ENCODE measurements around the gene RABGGTA. TPM values are rescaled to one million over a fixed set of nuclear protein-coding genes. Genes with fewer than 3 reads are reported as not detected.

Gene RABGGTA
- 100 to 1,000 TPM in 4 of 5 donors, 10 to 100 TPM in 1; 16.0 to 230 (median 187) TPM for total RNA-seq
- polyA plus RNA-seq: 10 to 100 TPM; 33.8 to 68.4 (median 41.9) TPM
- long read RNA-seq, donor 1, partial matches to known transcripts: 0 of 2 reads
- long read RNA-seq, donor 1, other reads (novel, unspliced or antisense): 0 of 2 reads
- long read RNA-seq, donor 2, partial matches to known transcripts: 0 of 1 reads
- long read RNA-seq, donor 2, other reads (novel, unspliced or antisense): 0 of 1 reads
- long read RNA-seq, donor 3, partial matches to known transcripts: 0 of 3 reads
- long read RNA-seq, donor 3, other reads (novel, unspliced or antisense): 0 of 3 reads
- long read RNA-seq, donor 4: 0 reads
- long read RNA-seq, donor 5, partial matches to known transcripts: 0 of 1 reads
- long read RNA-seq, donor 5, other reads (novel, unspliced or antisense): 0 of 1 reads
- long read RNA-seq, donor 6, partial matches to known transcripts: 0 of 8 reads
- long read RNA-seq, donor 6, other reads (novel, unspliced or antisense): 0 of 8 reads
- long read RNA-seq, donor 7, partial matches to known transcripts: 0 of 1 reads
- long read RNA-seq, donor 7, other reads (novel, unspliced or antisense): 0 of 1 reads
- long read RNA-seq, donor 8, partial matches to known transcripts: 0 of 3 reads
- long read RNA-seq, donor 8, other reads (novel, unspliced or antisense): 0 of 3 reads
- long read RNA-seq, donor 9, partial matches to known transcripts: 0 of 1 reads
- long read RNA-seq, donor 9, other reads (novel, unspliced or antisense): 0 of 1 reads
- long read RNA-seq, donor 10, partial matches to known transcripts: 0 of 2 reads
- long read RNA-seq, donor 10, other reads (novel, unspliced or antisense): 0 of 2 reads

DNA sequence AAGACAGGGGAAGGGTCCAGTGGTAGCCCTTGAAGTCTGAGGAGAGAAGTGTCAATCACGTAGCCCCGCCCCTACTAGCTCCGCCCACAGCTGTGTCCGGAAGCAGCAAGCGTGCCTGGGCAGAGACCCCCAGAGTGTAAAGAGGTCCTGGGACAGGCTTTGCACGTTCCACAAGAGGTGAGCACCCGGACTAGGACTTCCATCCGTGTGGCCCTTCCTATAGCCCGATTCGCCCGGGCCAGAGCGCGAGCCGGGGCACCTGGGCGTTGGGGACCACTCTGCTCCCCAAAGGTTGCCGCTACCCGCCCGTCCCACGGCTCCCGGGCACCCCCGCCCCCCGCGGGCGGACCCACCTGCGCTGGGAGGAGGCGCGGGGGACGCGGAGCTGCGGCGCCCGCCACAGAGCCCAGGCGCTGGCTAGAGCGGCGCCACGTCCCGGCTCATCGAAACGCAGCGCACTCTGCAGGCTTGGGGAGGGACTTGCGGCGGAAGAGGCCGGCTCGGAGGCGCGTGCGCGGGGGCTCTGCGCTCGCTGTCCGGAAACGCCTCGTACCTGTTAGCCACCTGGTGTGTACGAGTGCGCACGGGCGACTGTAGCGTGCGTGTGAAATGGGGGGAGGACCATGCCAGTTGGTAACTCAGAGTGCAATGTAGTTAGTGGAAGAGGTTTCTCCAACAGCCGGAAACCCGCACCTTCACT is at the start of gene RABGGTA:
TSS of gene RABGGTA (minus strand) at position 464 of the 700 bp plus-strand sequence. CDS start 482 bp downstream, outside the sequence.
- DNase-seq: peak; percentile 90 to 98
- intact Hi-C loops (cut with DNase I; ENCODE audit: low total_unique reads): no loop called here
- Histone ChIP-seq H3K4me3 (peak within 1 kb of the TSS; percentile 60 to 99 (median 77)), H3K4me1 (peaks cover 9 to 54% (median 26%) of the 10 kb centered on the region in 4 donors), H3K9me3 (no peaks in the 10 kb centered on the region), H3K27ac (peak within 1 kb of the TSS; percentile 91 to 99 (median 98)), H3K27me3 (no peaks in the 10 kb centered on the region), H3K36me3 (peaks cover 28 to 39% (median 37%) of the 10 kb centered on the region in 4 donors)
- TF ChIP-seq CTCF (IDR thresholded peaks at IDR 0.05): peak in 5 of 7 experiments; percentile 57 to 75 (median 62)
- no peak for TF ChIP-seq EP300 (IDR thresholded peaks at IDR 0.05)
- peak; percentile 75 to 95 (median 89) for TF ChIP-seq POLR2AphosphoS5 (IDR thresholded peaks at IDR 0.05)
- TF ChIP-seq POLR2A (IDR thresholded peaks at IDR 0.05): peak in 1 of 4 donors; percentile 7
- WGBS, 5 donors: 0 to 5% (median 0%) methylated on average over 9 to 61 of the region's 61 CpGs

- no peaks in the 10 kb centered on the region for H3K9me3 ChIP-seq
- intact Hi-C loops (cut with DNase I; ENCODE audit: low total_unique reads): no loop called here
- WGBS, 5 donors: 88 to 94% (median 91%) methylated on average over 3 of the region's 3 CpGs
- peaks cover 0 to 5% (median 0%) of the 10 kb centered on the region in 4 donors for H3K36me3 ChIP-seq
- TF ChIP-seq CTCF (IDR thresholded peaks at IDR 0.05) (no peak), EP300 (IDR thresholded peaks at IDR 0.05) (no peak), POLR2A (IDR thresholded peaks at IDR 0.05) (no peak), POLR2AphosphoS5 (IDR thresholded peaks at IDR 0.05) (no peak)
- peak overlapping the region in 2 of 5 donors; percentile 88 to 95 for H3K27ac ChIP-seq
- no peak for DNase-seq
- H3K4me3 ChIP-seq: no peak overlapping the region
- peaks cover 17 to 52% (median 31%) of the 10 kb centered on the region in 4 donors for H3K4me1 ChIP-seq
- H3K27me3 ChIP-seq: peaks cover 0 to 41% (median 4%) of the 10 kb centered on the region in 3 donors
Observed at GRCh38 chr14:24317141-24317928, 45.9 kb upstream of the RABGGTA start.

GRCh38 chr14:24316597-24316950 is 45.2 kb upstream of the RABGGTA start:
- H3K27me3 ChIP-seq: peaks cover 0 to 41% (median 4%) of the 10 kb centered on the region in 3 donors
- 43 to 68% (median 54%) methylated on average over 9 to 18 of the region's 18 CpGs for WGBS, 5 donors
- TF ChIP-seq CTCF (IDR thresholded peaks at IDR 0.05): no peak
- intact Hi-C loops (cut with DNase I; ENCODE audit: low total_unique reads): no loop called here
- H3K4me3 ChIP-seq: peak overlapping the region in 1 of 4 donors; percentile 18
- no peaks in the 10 kb centered on the region for H3K9me3 ChIP-seq
- peaks cover 0 to 3% (median 0%) of the 10 kb centered on the region in 4 donors for H3K36me3 ChIP-seq
- peak overlapping the region; percentile 37 to 95 (median 66) for H3K27ac ChIP-seq
- peaks cover 24 to 60% (median 38%) of the 10 kb centered on the region in 4 donors for H3K4me1 ChIP-seq
- DNase-seq: no peak
